Hippocampal formation (tissue), 2 donors: ENCODE results near the gene BCL11B.

Experiments
- DNase-seq, 2 donors: peaks; one replicate each; lab custom pipeline; 2025; lab: John Stamatoyannopoulos, UW

The BCL11B gene

GRCh38 chr14:99271951-99272631 is at the start of gene BCL11B:
Gene BCL11B, minus strand, starts transcription at chr14:99272197. Its CDS starts 979 bp downstream, at chr14:99271218.
- DNase-seq, result peak in 1 of 2 donors; percentile 37

GRCh38 chr14:99321236-99321925 is 49.4 kb upstream of the BCL11B start:
- no peak for DNase-seq

- DNase-seq, result no peak
Measured at GRCh38 chr14:99320621-99321235, 48.7 kb upstream of the BCL11B start.

GRCh38 chr14:99320105-99320572 is 48.1 kb upstream of the BCL11B start:
- DNase-seq, result no peak

GRCh38 chr14:99318959-99319295 is 46.9 kb upstream of the BCL11B start:
- DNase-seq, result no peak

- DNase-seq, result no peak
Measured at GRCh38 chr14:99318091-99318958, 46.3 kb upstream of the BCL11B start.

GRCh38 chr14:99317231-99318090 is 45.5 kb upstream of the BCL11B start:
- no peak for DNase-seq

- DNase-seq, result no peak
Measured at GRCh38 chr14:99316281-99317163, 44.5 kb upstream of the BCL11B start.

GRCh38 chr14:99315197-99315596 is 43.2 kb upstream of the BCL11B start:
- no peak for DNase-seq

- DNase-seq, result no peak
Measured at GRCh38 chr14:99314623-99315022, 42.6 kb upstream of the BCL11B start.

GRCh38 chr14:99313234-99313633 is 41.2 kb upstream of the BCL11B start:
- no peak for DNase-seq

GRCh38 chr14:99312106-99312505 is 40.1 kb upstream of the BCL11B start:
- DNase-seq, result no peak

GRCh38 chr14:99309220-99309766 is 37.3 kb upstream of the BCL11B start:
- no peak for DNase-seq

GRCh38 chr14:99304208-99304607 is 32.2 kb upstream of the BCL11B start:
- no peak for DNase-seq

GRCh38 chr14:99300190-99300589 is 28.2 kb upstream of the BCL11B start:
- no peak for DNase-seq

GRCh38 chr14:99296517-99296916 is 24.5 kb upstream of the BCL11B start:
- no peak for DNase-seq

GRCh38 chr14:99289394-99290189 is 17.6 kb upstream of the BCL11B start:
- DNase-seq, result no peak

GRCh38 chr14:99288948-99289347 is 17.0 kb upstream of the BCL11B start:
- DNase-seq, result no peak
